Immature natural killer cell (primary cell): Measurements from ENCODE around the gene SCLY. TPM values are rescaled to one million over a fixed set of nuclear protein-coding genes. Genes with fewer than 3 reads are reported as not detected.
"Not testable (repeated sequence)": the region's sequence is repeated elsewhere in the genome, so short reads cannot be mapped to it uniquely, and the experiment has no call there.

Source experiments
- DNase-seq, 3 donors: peaks; one replicate each; pipeline ENCODE4 v3.0.0; 2022; ENCODE audit warnings: mixed read lengths in 1 of 3
- H3K27ac Mint-ChIP-seq, 6 donors: one replicate each; pipeline ENCODE4 v1.8.0; 2020; ENCODE audit warnings: mixed read lengths in 6 of 6, mild to moderate bottlenecking in 5 of 6, inconsistent platforms in 4 of 6, moderate library complexity in 3 of 6
- H3K27me3 Mint-ChIP-seq, 3 donors: one replicate each; pipeline ENCODE4 v1.8.0; 2020 to 2021; ENCODE audit warnings: low read depth in 3 of 3, mild to moderate bottlenecking in 3 of 3, mixed read lengths in 3 of 3, moderate library complexity in 3 of 3, inconsistent platforms in 1 of 3
- H3K36me3 Mint-ChIP-seq, 3 donors: one replicate each; pipeline ENCODE4 v1.8.0; 2020; ENCODE audit warnings: mixed read lengths in 3 of 3, inconsistent platforms in 2 of 3, mild to moderate bottlenecking in 2 of 3
- H3K4me1 Mint-ChIP-seq, 2 donors: one replicate each; pipeline ENCODE4 v1.8.0; 2020; ENCODE audit warnings: inconsistent platforms in 2 of 2, mild to moderate bottlenecking in 2 of 2, mixed read lengths in 2 of 2, moderate library complexity in 1 of 2
- H3K4me3 Mint-ChIP-seq, 5 donors: one replicate each; pipeline ENCODE4 v1.8.0; 2020; ENCODE audit warnings: mild to moderate bottlenecking in 5 of 5, mixed read lengths in 5 of 5, inconsistent platforms in 3 of 5, moderate library complexity in 3 of 5
- H3K9me3 Mint-ChIP-seq, 6 donors: one replicate each; pipeline ENCODE4 v1.8.0; 2020; ENCODE audit warnings: mild to moderate bottlenecking in 6 of 6, mixed read lengths in 6 of 6, inconsistent platforms in 4 of 6, moderate library complexity in 3 of 6
- polyA plus RNA-seq, 3 donors: library from polyadenylated mRNA; unstranded; fragments of 300-500 nt; fragmentation: Illumina TruSeq; gene quantifications; one replicate each; pipeline ENCODE4 v1.2.3, GENCODE V29; 2021

The SCLY gene
- polyA plus RNA-seq, 3 donors from 2014 or later: 12.1 to 15.8 (median 12.8) TPM

DNA sequence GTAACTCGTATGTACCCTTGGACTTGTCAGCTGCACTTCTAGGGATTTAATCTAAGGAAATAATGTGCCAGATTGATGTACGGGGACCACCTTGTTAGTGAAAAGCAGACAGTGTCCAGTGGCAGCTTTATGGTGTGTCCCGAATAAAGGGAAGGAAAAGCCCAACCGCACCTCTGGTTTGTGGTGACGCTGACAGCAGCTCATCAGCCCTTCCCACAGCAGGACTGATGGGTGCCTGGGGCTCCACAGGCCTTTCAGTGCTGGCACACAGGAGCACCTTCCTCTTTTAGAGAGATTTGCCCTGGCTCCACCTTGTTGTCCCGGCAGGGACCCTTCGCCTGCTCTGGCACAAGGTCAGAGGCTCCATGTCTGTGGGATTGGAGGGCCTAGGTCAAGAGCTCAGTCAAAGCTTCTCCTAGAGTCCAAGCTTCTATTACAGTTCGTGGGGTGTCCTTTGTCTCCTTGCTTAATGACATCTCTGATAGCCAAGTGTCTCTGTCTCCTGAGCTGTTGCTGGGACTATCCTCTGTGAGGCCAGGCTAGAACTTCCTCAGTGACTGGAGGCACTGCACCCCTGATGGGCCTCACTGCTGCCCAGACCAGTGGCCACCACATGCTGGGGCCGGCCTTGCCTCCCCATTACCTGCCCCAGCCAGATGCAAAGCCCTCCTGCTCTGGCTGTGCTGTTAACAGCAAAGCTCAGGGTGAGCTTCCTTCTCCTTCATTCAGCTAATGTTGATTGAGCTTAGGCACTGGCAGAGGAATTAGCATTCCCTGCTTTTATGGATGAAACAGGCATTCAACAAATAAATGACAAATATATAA, 33.0 kb upstream of the SCLY start:
- Mint-ChIP-seq H3K27ac (peak overlapping the region; percentile 67 to 85 (median 76)), H3K36me3 (peaks cover 10 to 45% (median 16%) of the 10 kb centered on the region in 3 donors), H3K9me3 (no peaks in the 10 kb centered on the region), H3K4me3 (no peak overlapping the region), H3K4me1 (peaks cover 65 to 88% of the 10 kb centered on the region in 2 donors), H3K27me3 (peaks cover 0 to 3% (median 1%) of the 10 kb centered on the region in 3 donors)
- DNase-seq: peak in 1 of 3 donors; percentile 14

DNA sequence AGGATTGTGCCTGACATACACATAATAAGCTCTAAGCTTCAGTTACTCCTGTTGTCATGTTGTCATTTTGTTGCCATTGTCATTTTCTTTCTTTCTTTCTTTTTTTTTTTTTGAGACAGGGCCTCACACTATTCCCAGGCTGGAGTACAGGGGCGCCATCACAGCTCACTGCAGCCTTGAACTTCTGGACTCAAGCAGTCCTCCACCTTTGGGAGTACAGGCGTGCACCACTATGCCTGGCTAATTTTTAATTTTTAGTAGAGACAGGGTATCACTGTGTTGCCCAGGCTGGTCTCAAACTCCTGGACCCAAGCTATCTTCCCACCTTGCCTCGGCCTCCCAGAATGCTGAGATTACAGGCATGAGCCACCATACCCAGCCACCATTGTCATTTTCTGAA, 30.9 kb upstream of the SCLY start:
- Mint-ChIP-seq H3K36me3 (peaks cover 10 to 52% (median 19%) of the 10 kb centered on the region in 3 donors), H3K27me3 (peaks cover 0 to 3% (median 1%) of the 10 kb centered on the region in 3 donors), H3K27ac (peak overlapping the region; percentile 23 to 95 (median 66)), H3K4me1 (peaks cover 60 to 88% of the 10 kb centered on the region in 2 donors), H3K4me3 (peak overlapping the region in 1 of 5 donors; percentile 31), H3K9me3 (no peaks in the 10 kb centered on the region)
- DNase-seq: no peak

DNA sequence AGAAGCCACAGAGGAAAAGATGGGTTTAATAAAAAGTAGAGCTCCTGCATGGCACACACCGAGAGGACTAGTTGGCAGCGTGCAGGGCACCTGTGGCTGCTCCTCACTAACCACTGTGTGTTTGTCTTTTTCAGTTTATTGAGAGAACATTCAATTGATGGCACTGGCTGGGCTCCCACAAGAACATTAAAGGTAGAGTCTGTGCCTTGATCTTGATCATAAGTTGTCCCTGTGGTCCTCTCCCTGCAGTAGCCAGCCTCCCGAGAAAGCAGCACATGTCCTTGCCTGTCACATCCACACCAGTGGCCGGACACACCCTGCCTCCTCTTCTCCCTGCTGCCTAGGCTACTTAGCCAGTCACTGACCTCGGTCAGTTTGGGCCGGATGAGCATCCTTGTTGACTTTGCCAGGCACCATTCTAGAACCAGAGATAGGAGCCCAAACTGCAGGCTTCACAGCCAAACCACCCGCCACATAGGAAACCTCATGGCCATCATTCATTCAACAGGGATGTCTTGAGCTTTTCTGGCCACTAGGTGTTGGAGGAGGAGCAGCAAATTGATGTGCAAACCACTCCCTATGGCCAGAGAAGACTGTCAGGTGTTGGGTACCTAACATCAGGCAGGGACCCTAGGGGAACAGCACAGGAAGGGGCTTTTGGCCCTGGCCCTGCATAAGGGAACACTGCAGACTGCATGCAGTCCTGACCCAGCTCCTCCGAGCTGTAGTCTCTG, 30.2 kb upstream of the SCLY start:
- DNase-seq: no peak
- Mint-ChIP-seq H3K9me3 (no peaks in the 10 kb centered on the region), H3K4me1 (peaks cover 52 to 88% of the 10 kb centered on the region in 2 donors), H3K27me3 (peaks cover 0 to 3% (median 1%) of the 10 kb centered on the region in 3 donors), H3K4me3 (peak overlapping the region in 1 of 5 donors; percentile 31), H3K36me3 (peaks cover 15 to 53% (median 20%) of the 10 kb centered on the region in 3 donors), H3K27ac (peak overlapping the region; percentile 23 to 95 (median 86))

DNA sequence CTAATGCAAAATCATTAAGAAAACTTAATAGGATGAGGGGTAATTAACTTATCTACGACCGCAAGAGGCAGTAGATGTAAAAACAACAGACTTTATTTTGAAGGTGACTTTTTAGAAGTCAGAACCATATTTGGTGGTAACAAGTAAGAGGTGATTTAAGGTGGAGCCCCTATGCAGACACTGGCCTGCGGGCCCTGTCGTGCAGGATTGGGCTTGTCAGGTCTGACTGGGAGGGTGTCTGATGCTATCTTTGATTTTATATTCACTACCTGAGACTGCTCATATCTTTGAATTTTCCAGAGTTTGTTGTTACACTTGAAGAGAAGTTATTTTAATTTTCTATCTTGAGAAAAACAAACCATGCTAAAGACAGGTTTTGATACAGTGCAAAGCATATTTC, 29.1 kb upstream of the SCLY start:
- H3K4me3 Mint-ChIP-seq: peak overlapping the region in 1 of 5 donors; percentile 10
- no peak for DNase-seq
- H3K36me3 Mint-ChIP-seq: peaks cover 20 to 52% (median 23%) of the 10 kb centered on the region in 3 donors
- H3K27ac Mint-ChIP-seq: peak overlapping the region; percentile 65 to 90 (median 81)
- peaks cover 0 to 3% (median 1%) of the 10 kb centered on the region in 3 donors for H3K27me3 Mint-ChIP-seq
- no peaks in the 10 kb centered on the region for H3K9me3 Mint-ChIP-seq
- peaks cover 45 to 83% of the 10 kb centered on the region in 2 donors for H3K4me1 Mint-ChIP-seq

DNA sequence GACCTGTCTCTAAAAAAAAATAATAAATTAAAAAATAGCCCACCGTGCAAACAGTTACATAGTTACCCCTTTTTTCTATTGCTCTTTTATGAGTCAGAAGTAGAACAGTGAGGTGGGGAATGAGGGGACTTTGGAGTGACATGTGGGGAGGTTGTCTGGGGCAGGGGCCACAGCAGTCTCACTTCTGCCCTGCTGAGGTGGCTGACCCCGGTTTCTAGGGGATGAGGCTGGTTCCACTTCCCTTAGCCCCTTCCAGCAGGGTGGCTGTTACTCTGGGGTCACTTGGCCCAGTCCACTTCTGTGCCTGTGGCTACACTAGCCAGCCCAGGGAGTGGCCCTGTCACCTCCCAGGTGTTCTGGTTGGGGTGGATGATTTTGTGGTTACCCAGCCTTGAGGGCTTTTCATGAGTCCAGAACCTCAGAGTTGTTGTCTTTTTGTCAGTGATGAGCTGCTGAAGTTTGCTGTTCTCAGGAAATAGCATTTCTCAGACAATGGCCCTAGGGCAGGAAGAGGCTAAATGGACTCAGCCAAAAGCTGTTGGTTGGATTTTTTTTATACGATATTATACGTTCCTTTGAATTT, 28.0 kb upstream of the SCLY start:
- H3K36me3 Mint-ChIP-seq: peaks cover 17 to 58% (median 21%) of the 10 kb centered on the region in 3 donors
- H3K27me3 Mint-ChIP-seq: peaks cover 0 to 5% (median 0%) of the 10 kb centered on the region in 3 donors
- H3K4me1 Mint-ChIP-seq: peaks cover 38 to 72% of the 10 kb centered on the region in 2 donors
- peak; percentile 25 to 34 (median 25) for DNase-seq
- peak overlapping the region; percentile 65 to 84 (median 78) for H3K27ac Mint-ChIP-seq
- H3K4me3 Mint-ChIP-seq: peak overlapping the region in 3 of 5 donors; percentile 0 to 21 (median 7)
- H3K9me3 Mint-ChIP-seq: no peaks in the 10 kb centered on the region

DNA sequence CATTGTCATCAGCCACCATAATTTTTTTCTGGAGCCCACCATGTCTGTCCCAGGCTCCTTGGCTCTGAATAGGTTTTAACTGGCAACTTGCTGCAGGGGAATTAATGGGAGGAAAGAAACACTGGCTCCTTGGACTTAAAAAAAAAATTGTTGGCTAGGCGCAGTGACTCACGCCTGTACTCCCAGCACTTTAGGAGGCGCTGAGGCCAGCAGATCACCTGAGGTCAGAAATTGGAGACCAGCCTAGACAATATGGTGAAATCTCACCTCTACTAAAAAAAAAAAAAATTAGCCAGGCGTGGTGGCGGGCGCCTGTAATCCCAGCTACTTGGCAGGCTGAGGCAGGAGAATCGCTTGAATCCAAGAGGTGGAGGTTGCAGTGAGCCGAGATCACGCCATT, 26.8 kb upstream of the SCLY start:
- H3K27me3 Mint-ChIP-seq, H3K9me3 Mint-ChIP-seq, DNase-seq: not testable (repeated sequence)
- peak overlapping the region in 1 of 5 donors; percentile 4 for H3K4me3 Mint-ChIP-seq
- peaks cover 38 to 66% of the 10 kb centered on the region in 2 donors for H3K4me1 Mint-ChIP-seq
- peak overlapping the region; percentile 69 to 85 (median 81) for H3K27ac Mint-ChIP-seq
- peaks cover 17 to 62% (median 24%) of the 10 kb centered on the region in 3 donors for H3K36me3 Mint-ChIP-seq

DNA sequence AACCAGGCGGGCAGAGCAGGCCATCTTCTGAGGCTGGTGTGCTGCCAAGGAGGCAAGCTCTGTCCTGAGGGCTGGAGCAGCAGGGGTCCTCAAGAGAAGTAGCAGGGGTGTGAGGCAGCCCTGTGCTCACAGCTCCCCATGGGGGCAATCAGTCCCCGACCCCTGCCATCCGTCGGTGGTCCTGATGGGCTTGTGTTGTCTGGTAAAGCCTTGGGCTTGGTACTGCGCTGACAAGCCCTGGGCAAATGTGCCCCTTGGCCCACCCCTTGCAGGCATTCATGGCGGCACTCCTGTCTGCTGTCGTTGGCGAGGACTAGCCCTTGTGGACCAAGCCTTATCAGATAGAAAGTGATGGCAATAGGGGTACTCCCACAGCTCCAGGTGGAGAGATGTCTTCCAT, 22.6 kb upstream of the SCLY start:
- Mint-ChIP-seq H3K27ac (no peak overlapping the region), H3K4me3 (no peak overlapping the region), H3K36me3 (peaks cover 19 to 57% (median 22%) of the 10 kb centered on the region in 3 donors), H3K4me1 (peaks cover 11 to 35% of the 10 kb centered on the region in 2 donors), H3K27me3 (peaks cover 0 to 6% (median 3%) of the 10 kb centered on the region in 3 donors), H3K9me3 (no peaks in the 10 kb centered on the region)
- no peak for DNase-seq

DNA sequence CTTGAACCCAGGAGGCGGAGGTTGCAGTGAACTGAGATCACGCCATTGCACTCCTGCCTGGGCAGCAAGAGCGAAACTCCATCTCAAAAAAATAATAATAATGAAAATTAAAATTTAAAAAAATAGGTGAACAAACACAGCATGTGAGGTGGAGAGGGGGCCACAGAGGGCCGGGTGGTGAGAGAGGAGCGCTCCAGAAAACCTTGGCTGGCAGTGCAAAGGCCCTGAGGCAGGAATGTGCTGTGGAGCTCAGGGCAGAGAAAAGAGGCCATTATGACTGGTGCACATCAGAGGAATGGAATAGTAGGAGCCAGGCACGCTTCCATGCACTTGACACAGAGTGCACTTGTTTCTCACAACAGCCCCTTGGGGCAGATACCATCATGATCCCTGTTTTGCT, 21.6 kb upstream of the SCLY start:
- Mint-ChIP-seq H3K27ac (no peak overlapping the region), H3K27me3 (peaks cover 0 to 6% (median 3%) of the 10 kb centered on the region in 3 donors), H3K36me3 (peaks cover 19 to 60% (median 22%) of the 10 kb centered on the region in 3 donors)

DNA sequence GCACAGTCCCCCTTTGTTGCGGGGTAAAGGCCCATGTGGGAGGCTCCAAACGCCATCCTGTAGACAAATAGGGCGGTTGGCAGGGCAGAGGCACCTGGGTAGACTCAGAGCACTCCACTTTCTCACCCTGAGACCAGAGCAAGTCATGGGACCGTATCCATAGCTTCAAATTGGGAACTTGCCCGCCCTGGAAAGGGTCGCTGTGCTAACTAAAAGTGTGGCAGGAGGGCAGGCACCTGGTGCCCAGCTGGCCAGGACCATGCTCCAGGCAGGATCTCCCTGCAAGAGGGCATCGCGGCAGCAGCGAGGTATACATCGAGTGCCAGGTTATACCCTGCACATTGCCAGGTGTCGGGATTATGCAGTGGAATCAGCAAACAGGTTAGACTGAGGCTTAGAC, 20.8 kb upstream of the SCLY start:
- no peaks in the 10 kb centered on the region for H3K9me3 Mint-ChIP-seq
- H3K4me1 Mint-ChIP-seq: peaks cover 2 to 17% of the 10 kb centered on the region in 2 donors
- no peak overlapping the region for H3K27ac Mint-ChIP-seq
- DNase-seq: no peak
- H3K4me3 Mint-ChIP-seq: no peak overlapping the region
- peaks cover 19 to 56% (median 22%) of the 10 kb centered on the region in 3 donors for H3K36me3 Mint-ChIP-seq
- peaks cover 0 to 10% (median 3%) of the 10 kb centered on the region in 3 donors for H3K27me3 Mint-ChIP-seq

More for the DNA sequence above, 21.6 kb upstream of the SCLY start:
- no peak for DNase-seq
- H3K4me1 Mint-ChIP-seq: peaks cover 2 to 25% of the 10 kb centered on the region in 2 donors
- no peak overlapping the region for H3K4me3 Mint-ChIP-seq
- no peaks in the 10 kb centered on the region for H3K9me3 Mint-ChIP-seq

DNA sequence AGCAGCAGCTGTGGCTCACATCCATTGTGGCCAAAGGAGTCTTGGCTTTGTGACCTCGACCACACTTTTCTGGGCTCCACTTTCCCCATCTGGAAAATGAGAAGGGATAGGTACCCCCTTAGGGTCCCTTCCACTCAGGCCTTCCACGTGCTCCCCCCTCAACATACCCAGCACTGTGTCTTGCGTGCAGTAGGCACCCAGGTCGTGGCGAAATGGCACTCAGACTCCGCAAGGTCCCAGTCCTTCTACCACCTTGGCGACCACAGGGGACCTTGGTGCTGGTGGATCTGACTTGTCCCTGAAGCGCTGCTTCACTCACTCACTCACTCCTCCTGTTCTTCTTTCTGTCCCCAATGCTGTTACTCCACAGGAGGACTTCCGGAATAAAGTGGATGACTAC, 19.9 kb upstream of the SCLY start:
- H3K4me1 Mint-ChIP-seq: peaks cover 2 to 8% of the 10 kb centered on the region in 2 donors
- peak overlapping the region in 4 of 6 donors; percentile 10 to 78 (median 68) for H3K27ac Mint-ChIP-seq
- H3K36me3 Mint-ChIP-seq: peaks cover 14 to 56% (median 14%) of the 10 kb centered on the region in 3 donors
- no peaks in the 10 kb centered on the region for H3K9me3 Mint-ChIP-seq
- H3K4me3 Mint-ChIP-seq: no peak overlapping the region
- peaks cover 0 to 10% (median 7%) of the 10 kb centered on the region in 3 donors for H3K27me3 Mint-ChIP-seq
- DNase-seq: no peak

DNA sequence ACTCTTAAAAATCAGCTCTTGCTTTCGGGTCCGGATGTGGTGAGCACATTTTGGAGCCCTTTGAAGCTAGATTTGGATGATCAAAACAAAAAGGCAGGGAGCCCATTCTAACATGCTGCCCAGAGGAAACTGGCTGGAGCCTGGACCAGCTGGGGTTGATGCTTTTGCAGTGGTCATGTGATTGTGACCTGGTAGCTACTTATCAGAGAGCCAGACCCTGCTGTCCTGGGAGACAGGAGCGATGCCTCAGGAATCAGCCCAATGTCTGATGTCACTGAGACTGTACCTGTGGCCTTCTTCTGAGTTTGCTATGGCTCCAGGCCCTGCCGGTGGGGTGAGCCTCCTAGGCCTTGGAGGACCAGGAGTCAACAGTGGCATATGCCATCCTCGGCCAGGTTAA, 18.7 kb upstream of the SCLY start:
- Mint-ChIP-seq H3K27me3 (peaks cover 0 to 10% (median 7%) of the 10 kb centered on the region in 3 donors), H3K9me3 (no peaks in the 10 kb centered on the region), H3K36me3 (peaks cover 12 to 54% (median 17%) of the 10 kb centered on the region in 3 donors), H3K4me3 (no peak overlapping the region), H3K27ac (peak overlapping the region in 4 of 6 donors; percentile 10 to 53 (median 30)), H3K4me1 (peaks cover 2 to 6% of the 10 kb centered on the region in 2 donors)
- no peak for DNase-seq

DNA sequence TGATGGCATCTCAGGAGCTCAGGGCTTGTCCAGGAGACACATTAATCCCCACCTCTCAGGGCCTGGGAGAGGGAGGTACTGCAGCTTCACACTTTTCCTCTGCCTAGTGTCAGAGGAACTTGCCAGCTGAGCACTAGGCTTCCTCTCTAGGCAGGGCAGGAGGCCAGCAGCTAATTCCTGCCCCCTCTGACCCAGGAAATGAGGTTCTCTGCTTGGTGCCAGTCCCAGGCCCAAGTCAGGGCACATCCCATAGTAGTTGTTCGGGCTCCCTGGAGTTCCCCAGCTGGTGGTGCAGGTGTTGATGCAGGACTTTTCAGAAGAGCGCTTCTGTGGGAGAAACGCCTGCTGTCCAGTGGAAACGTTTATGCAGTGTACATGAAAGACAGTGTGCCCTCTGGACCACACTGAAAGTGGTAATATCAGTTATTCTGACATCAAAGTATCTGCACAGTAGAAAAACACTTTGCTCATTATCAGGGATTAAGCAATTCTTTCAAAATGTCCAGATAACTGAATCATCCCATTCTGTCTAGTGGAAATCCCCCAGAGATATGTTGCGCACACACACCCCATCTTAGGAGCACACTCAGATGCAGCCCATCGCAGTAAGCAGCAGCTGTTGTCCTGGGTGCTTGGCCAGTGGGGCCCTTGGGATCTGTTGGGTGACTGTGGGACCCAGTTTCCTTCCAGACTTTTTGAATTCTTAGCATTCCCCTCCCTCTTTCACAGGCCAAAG, 17.8 kb upstream of the SCLY start:
- H3K4me1 Mint-ChIP-seq: peaks cover 2 to 6% of the 10 kb centered on the region in 2 donors
- H3K27ac Mint-ChIP-seq: peak overlapping the region; percentile 10 to 77 (median 58)
- peaks cover 0 to 10% (median 4%) of the 10 kb centered on the region in 3 donors for H3K27me3 Mint-ChIP-seq
- DNase-seq: no peak
- H3K36me3 Mint-ChIP-seq: peaks cover 12 to 49% (median 21%) of the 10 kb centered on the region in 3 donors
- no peak overlapping the region for H3K4me3 Mint-ChIP-seq
- H3K9me3 Mint-ChIP-seq: peaks cover 0 to 3% (median 0%) of the 10 kb centered on the region in 6 donors
